ENCODE data around the gene TSHB. TPM values are rescaled to one million over a fixed set of nuclear protein-coding genes. Genes with fewer than 3 reads are reported as not detected.

The TSHB gene
- not detected for total RNA-seq

- Histone ChIP-seq H3K4me1 (no peaks in the 10 kb centered on the region), H3K27me3 (no peaks in the 10 kb centered on the region), H3K27ac (no peak within 1 kb of the TSS), H3K36me3 (no peaks in the 10 kb centered on the region), H3K9me3 (no peaks in the 10 kb centered on the region), H3K4me3 (no peak within 1 kb of the TSS)
- no peak for DNase-seq (ENCODE audit: low spot score in 2 of 2)
- TF ChIP-seq CTCF (IDR thresholded peaks at IDR 0.05) (no peak), POLR2A (IDR thresholded peaks at IDR 0.05) (no peak), POLR2AphosphoS5 (IDR thresholded peaks at IDR 0.05) (no peak)
- intact Hi-C loops (cut with DNase I; ENCODE audit: low total_unique reads), result no loop called here
Observed at GRCh38 chr1:115029526-115029925, at the start of gene TSHB. Gene TSHB (plus strand): TSS chr1:115029826. CDS start chr1:115033363, 3,537 bp downstream.

- intact Hi-C loops (cut with DNase I; ENCODE audit: low total_unique reads), result loop anchor here (5.0 kb wide), 1 partner anchor 125 kb away; no protein-coding TSS in a partner anchor
- no peak for DNase-seq (ENCODE audit: low spot score in 2 of 2)
- Histone ChIP-seq H3K4me3 (no peak overlapping the region), H3K36me3 (no peaks in the 10 kb centered on the region), H3K4me1 (no peaks in the 10 kb centered on the region), H3K9me3 (peaks cover under 1 to 16% of the 10 kb centered on the region in 2 donors), H3K27ac (no peak overlapping the region), H3K27me3 (peaks cover 0 to 5% of the 10 kb centered on the region in 2 donors)
- TF ChIP-seq POLR2AphosphoS5 (IDR thresholded peaks at IDR 0.05) (no peak), CTCF (IDR thresholded peaks at IDR 0.05) (no peak), POLR2A (IDR thresholded peaks at IDR 0.05) (no peak)
Observed at GRCh38 chr1:114982251-114982650, 47.4 kb upstream of the TSHB start.

GRCh38 chr1:114986286-114986685, 43.3 kb upstream of the TSHB start:
- peaks cover 8 to 38% of the 10 kb centered on the region in 2 donors for H3K9me3 ChIP-seq
- no peak for DNase-seq (ENCODE audit: low spot score in 2 of 2)
- TF ChIP-seq POLR2A (IDR thresholded peaks at IDR 0.05) (no peak), CTCF (IDR thresholded peaks at IDR 0.05) (no peak), POLR2AphosphoS5 (IDR thresholded peaks at IDR 0.05) (no peak)
- no peaks in the 10 kb centered on the region for H3K4me1 ChIP-seq
- no peak overlapping the region for H3K4me3 ChIP-seq
- H3K27ac ChIP-seq, result no peak overlapping the region
- intact Hi-C loops (cut with DNase I; ENCODE audit: low total_unique reads), result no loop called here
- no peaks in the 10 kb centered on the region for H3K36me3 ChIP-seq
- H3K27me3 ChIP-seq, result no peaks in the 10 kb centered on the region

- TF ChIP-seq POLR2AphosphoS5 (IDR thresholded peaks at IDR 0.05) (no peak), POLR2A (IDR thresholded peaks at IDR 0.05) (no peak), CTCF (IDR thresholded peaks at IDR 0.05) (no peak)
- Histone ChIP-seq H3K9me3 (peaks cover 8 to 22% of the 10 kb centered on the region in 2 donors), H3K4me1 (no peaks in the 10 kb centered on the region), H3K36me3 (no peaks in the 10 kb centered on the region), H3K4me3 (no peak overlapping the region), H3K27ac (no peak overlapping the region), H3K27me3 (no peaks in the 10 kb centered on the region)
- no peak for DNase-seq (ENCODE audit: low spot score in 2 of 2)
- intact Hi-C loops (cut with DNase I; ENCODE audit: low total_unique reads), result no loop called here
Observed at GRCh38 chr1:114988095-114988494, 41.5 kb upstream of the TSHB start.

- DNase-seq (ENCODE audit: low spot score in 2 of 2), result no peak
- Histone ChIP-seq H3K27ac (no peak overlapping the region), H3K4me1 (no peaks in the 10 kb centered on the region), H3K36me3 (no peaks in the 10 kb centered on the region), H3K4me3 (no peak overlapping the region), H3K9me3 (no peaks in the 10 kb centered on the region), H3K27me3 (no peaks in the 10 kb centered on the region)
- no peak for TF ChIP-seq CTCF (IDR thresholded peaks at IDR 0.05)
- no peak for TF ChIP-seq POLR2A (IDR thresholded peaks at IDR 0.05)
- TF ChIP-seq POLR2AphosphoS5 (IDR thresholded peaks at IDR 0.05), result no peak
- intact Hi-C loops (cut with DNase I; ENCODE audit: low total_unique reads), result no loop called here
Observed at GRCh38 chr1:114997510-114998289, 31.9 kb upstream of the TSHB start.
